ENCODE data around the gene ASB4. TPM values are rescaled to one million over a fixed set of nuclear protein-coding genes. Genes with fewer than 3 reads are reported as not detected.

Gene ASB4
- total and polyA plus RNA-seq, 2 donors (not counting 3 experiments of a cell fraction or from before 2014, with no cell fraction given) = not detected

DNA sequence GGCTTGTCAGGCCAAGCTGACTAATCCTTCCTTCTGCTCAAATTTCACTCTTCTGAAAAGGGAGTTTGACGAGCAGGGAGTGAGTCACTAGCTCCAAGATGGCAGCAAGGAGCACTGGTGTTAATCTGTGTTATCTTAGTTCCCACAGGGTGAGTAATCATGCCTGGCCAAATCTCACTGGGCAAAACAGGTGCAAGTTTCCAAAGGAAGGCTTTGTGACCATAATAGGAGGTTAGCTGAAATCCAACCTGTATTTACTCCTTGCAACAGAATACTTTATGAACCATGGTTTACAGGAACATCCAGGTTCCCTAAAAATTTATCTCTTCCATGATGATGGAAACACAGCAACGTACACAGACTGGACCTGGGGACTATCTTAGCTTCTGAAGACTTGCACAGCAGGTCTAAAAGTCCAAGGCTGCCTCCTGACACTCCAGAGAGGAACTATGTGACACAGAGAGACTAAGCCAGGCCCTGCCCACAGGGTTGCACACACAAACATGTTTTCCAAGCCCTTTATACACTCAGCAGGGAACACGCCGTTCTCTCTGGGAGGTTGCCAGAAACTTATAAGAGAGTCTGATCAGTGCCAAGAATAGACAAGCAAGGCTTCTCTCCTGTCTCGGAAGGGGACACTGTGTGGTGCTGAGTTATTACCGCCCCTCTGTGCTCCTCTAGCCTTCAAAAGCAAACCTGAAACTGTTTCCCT, 64.2 kb downstream of the ASB4 start:
- no peaks in the 10 kb centered on the region for H3K27me3 ChIP-seq (ENCODE audit: control insufficient read depth in 2 of 2, insufficient read depth in 2 of 2, low read length in 2 of 2)
- no peaks in the 10 kb centered on the region for H3K36me3 ChIP-seq (ENCODE audit: control insufficient read depth in 2 of 2, extremely low read depth in 1 of 2, insufficient read depth in 2 of 2, low read length in 2 of 2)
- H3K9ac ChIP-seq (replicated peaks; ENCODE audit: extremely low read depth, insufficient read depth, low read length) = no peak overlapping the region
- FAIRE-seq (peak; percentile 88), DNase-seq (ENCODE audit: low read depth, low spot score) (peak; percentile 93)
- H3K9me3 ChIP-seq (replicated peaks; ENCODE audit: control insufficient read depth, insufficient read depth, low read length) = no peaks in the 10 kb centered on the region
- H3K4me3 ChIP-seq (replicated peaks in 1 of 3; ENCODE audit: insufficient read depth in 1 of 3, low read depth in 1 of 3, low read length in 3 of 3) = no peak overlapping the region
- peak overlapping the region; percentile 37 for H3K27ac ChIP-seq (ENCODE audit: insufficient read depth, low read depth, low read length)
- H3K9me1 ChIP-seq (replicated peaks; ENCODE audit: control insufficient read depth, extremely low read depth, insufficient read depth, low read length) = no peaks in the 10 kb centered on the region
- H3K4me2 ChIP-seq (ENCODE audit: insufficient read depth, low read length) = no peak overlapping the region
- dilution Hi-C loops (cut with MboI; ENCODE audit: extremely low pct_ligation_motif_present, low sequenced_read_pairs) = no loop called here
- no peaks in the 10 kb centered on the region for H3K79me2 ChIP-seq (ENCODE audit: control insufficient read depth, insufficient read depth, low read length)
- H4K20me1 ChIP-seq (replicated peaks; ENCODE audit: control insufficient read depth, extremely low read depth, insufficient read depth, low read length) = no peaks in the 10 kb centered on the region
- CTCF ChIA-PET = interaction anchor here (0.7 to 2.0 kb wide), 10 partner anchors 21 to 322 kb away, joined by 3 to 10 read pairs (median 4); no protein-coding TSS in a partner anchor
- no peak overlapping the region for H2AFZ ChIP-seq (ENCODE audit: low read depth, low read length)
- POLR2A ChIA-PET = no interaction called here
- H3K4me1 ChIP-seq (ENCODE audit: control insufficient read depth, extremely low read depth, insufficient read depth, low read length) = peaks cover 15% of the 10 kb centered on the region
- intact Hi-C loops (cut with micrococcal nuclease) = no loop called here
- BruUV-seq (replicated peaks) = no TSS peak
- TF ChIP-seq CTCF (IDR thresholded peaks at IDR 0.05; ENCODE audit: extremely low read depth in 1 of 2, insufficient read depth in 1 of 2, low read depth in 1 of 2, low read length in 2 of 2) = no peak
- no peak for TF ChIP-seq MYC (IDR thresholded peaks at IDR 0.05; ENCODE audit: low read depth, low read length)
- no peak for TF ChIP-seq EZH2 (IDR thresholded peaks at IDR 0.05; ENCODE audit: borderline replicate concordance, low read depth, low read length, severe bottlenecking)
- TF ChIP-seq JUN (IDR thresholded peaks at IDR 0.05; ENCODE audit: borderline replicate concordance, insufficient read depth, insufficient read length, low read depth) = peak; percentile 80
- TF ChIP-seq POLR2AphosphoS5 (IDR thresholded peaks at IDR 0.05; ENCODE audit: insufficient read depth, low read depth, low read length) = no peak
- peak; percentile 95 for TF ChIP-seq FOS (IDR thresholded peaks at IDR 0.05; ENCODE audit: borderline replicate concordance, insufficient read depth, low read length)
- no peak for TF ChIP-seq POLR2A (IDR thresholded peaks at IDR 0.05; ENCODE audit: low read depth, low read length)
- no peak for TF ChIP-seq MAX (IDR thresholded peaks at IDR 0.05; ENCODE audit: insufficient read depth, insufficient read length)
- TF ChIP-seq GATA2 (IDR thresholded peaks at IDR 0.05; ENCODE audit: insufficient read depth, insufficient read length, low read depth, low read length) = peak; percentile 81

Data from endothelial cell of umbilical vein (primary cell).